Measurements from ENCODE around the gene PIEZO1.

Gene PIEZO1

GRCh38 chr16:88715312-88716190, 69.5 kb downstream of the PIEZO1 start:
- DNase-seq: no peak

GRCh38 chr16:88714420-88715302, 70.4 kb downstream of the PIEZO1 start:
- DNase-seq: no peak

GRCh38 chr16:88713568-88714419, 71.2 kb downstream of the PIEZO1 start:
- no peak for DNase-seq

- no peak for DNase-seq
Measured at GRCh38 chr16:88713054-88713453, 72.0 kb downstream of the PIEZO1 start.

- no peak for DNase-seq
Measured at GRCh38 chr16:88712362-88712979, 72.5 kb downstream of the PIEZO1 start.

- DNase-seq: no peak
Measured at GRCh38 chr16:88711750-88712340, 73.2 kb downstream of the PIEZO1 start.

GRCh38 chr16:88710556-88710955, 74.5 kb downstream of the PIEZO1 start:
- no peak for DNase-seq

GRCh38 chr16:88706965-88707826, 77.8 kb downstream of the PIEZO1 start:
- DNase-seq: no peak

GRCh38 chr16:88706229-88706964, 78.6 kb downstream of the PIEZO1 start, which contains the start of the genes CTU2 and RNF166:
Gene CTU2, plus strand, starts transcription at chr16:88706503. Its CDS starts 28 bp downstream, at chr16:88706531.
Gene RNF166, minus strand, starts transcription at chr16:88706408. Its CDS starts 83 bp downstream, at chr16:88706325.
- peak; percentile 93 for DNase-seq

- DNase-seq: no peak
Measured at GRCh38 chr16:88705801-88706228, 79.2 kb downstream of the PIEZO1 start.

- no peak for DNase-seq
Measured at GRCh38 chr16:88705076-88705684, 79.8 kb downstream of the PIEZO1 start.

GRCh38 chr16:88703486-88704309, 81.3 kb downstream of the PIEZO1 start:
- DNase-seq: no peak

GRCh38 chr16:88702371-88703210, 82.4 kb downstream of the PIEZO1 start:
- DNase-seq: no peak

- DNase-seq: no peak
Measured at GRCh38 chr16:88701581-88702370, 83.2 kb downstream of the PIEZO1 start.

GRCh38 chr16:88700636-88701482, 84.2 kb downstream of the PIEZO1 start:
- DNase-seq: peak; percentile 91

- no peak for DNase-seq
Measured at GRCh38 chr16:88700322-88700635, 84.7 kb downstream of the PIEZO1 start.
